Gastroesophageal sphincter (tissue), 4 donors: ENCODE measurements around the gene FAM131C. TPM values are rescaled to one million over a fixed set of nuclear protein-coding genes. Genes with fewer than 3 reads are reported as not detected.

Experiments used
- ATAC-seq: fragments of 150-250 bp; one replicate; pipeline ENCODE4 v1.9.1; 2016; ENCODE audit warnings: mild to moderate bottlenecking, moderate library complexity
- H3K27ac ChIP-seq, 4 donors: fragments of 200-600 bp; sonication (generic) in 3 of 4; 1 replicate in 3 of 4; 2 replicates in 1 of 4; pipeline ENCODE4 v1.5.1; 2016 to 2019
- H3K27me3 ChIP-seq: fragments of 200-600 bp; sonication (generic); one replicate; pipeline ENCODE4 v1.5.1; 2019
- H3K36me3 ChIP-seq, 2 donors: fragments of 200-600 bp; sonication (generic); one replicate each; pipeline ENCODE4 v1.5.1; 2019; ENCODE audit warnings: control low read depth in 1 of 2
- H3K4me1 ChIP-seq, 3 donors: fragments of 200-600 bp; sonication (generic); 1 replicate in 2 of 3; 2 replicates in 1 of 3; pipeline ENCODE4 v1.5.1; 2016 to 2019; ENCODE audit warnings: control low read depth in 2 of 3
- H3K4me3 ChIP-seq, 2 donors: fragments of 200-600 bp; sonication (generic); one replicate each; pipeline ENCODE4 v1.5.1; 2019; ENCODE audit warnings: mild to moderate bottlenecking in 1 of 2, moderate library complexity in 1 of 2
- H3K9me3 ChIP-seq, 3 donors: fragments of 200-600 bp; sonication (generic); one replicate each; pipeline ENCODE4 v1.5.1; 2017 to 2019; ENCODE audit warnings: control low read depth in 2 of 3
- EP300 ChIP-seq: sonication (generic); formaldehyde crosslinking; IDR thresholded peaks from one replicate; pipeline ENCODE4 v1.6.1; 2017; ENCODE audit warnings: antibody characterized with exemption, mild to moderate bottlenecking
- POLR2A ChIP-seq, 2 donors: fragments of 450-650 bp; IDR thresholded peaks; one replicate each; pipeline ENCODE4 v1.6.1; 2017; ENCODE audit warnings: antibody characterized with exemption in 2 of 2, mild to moderate bottlenecking in 2 of 2, moderate library complexity in 1 of 2
- POLR2AphosphoS5 ChIP-seq: sonication (generic); formaldehyde crosslinking; IDR thresholded peaks from one replicate; pipeline ENCODE4 v1.6.1; 2017; ENCODE audit warnings: antibody characterized with exemption
- WGBS, 2 donors: methylation state at CpG; one replicate each; pipeline ENCODE4 v1.1.5; 2018; ENCODE audit warnings: low coverage in 1 of 2; 5-methylcytosine and 5-hydroxymethylcytosine counted together
- total RNA-seq, 4 donors: library from RNA; depleted of rRNA; stranded (reverse); fragments of >200 nt; gene quantifications; one replicate each; pipeline ENCODE4 v1.1.0, GENCODE V29; 2016
- TF ChIP-seq, protein P1 (sequence below), 4 experiments: fragments of 200-600 bp in 2 of 4; fragments of 450-650 bp in 2 of 4; sonication (generic) in 1 of 4; IDR thresholded peaks; one replicate each; pipeline ENCODE4 v1.5.1; 2017 to 2019; ENCODE audit warnings: antibody characterized with exemption in 4 of 4, mild to moderate bottlenecking in 2 of 4, moderate library complexity in 2 of 4

Gene FAM131C
- total RNA-seq, 4 donors from 2014 or later: not detected

DNA sequence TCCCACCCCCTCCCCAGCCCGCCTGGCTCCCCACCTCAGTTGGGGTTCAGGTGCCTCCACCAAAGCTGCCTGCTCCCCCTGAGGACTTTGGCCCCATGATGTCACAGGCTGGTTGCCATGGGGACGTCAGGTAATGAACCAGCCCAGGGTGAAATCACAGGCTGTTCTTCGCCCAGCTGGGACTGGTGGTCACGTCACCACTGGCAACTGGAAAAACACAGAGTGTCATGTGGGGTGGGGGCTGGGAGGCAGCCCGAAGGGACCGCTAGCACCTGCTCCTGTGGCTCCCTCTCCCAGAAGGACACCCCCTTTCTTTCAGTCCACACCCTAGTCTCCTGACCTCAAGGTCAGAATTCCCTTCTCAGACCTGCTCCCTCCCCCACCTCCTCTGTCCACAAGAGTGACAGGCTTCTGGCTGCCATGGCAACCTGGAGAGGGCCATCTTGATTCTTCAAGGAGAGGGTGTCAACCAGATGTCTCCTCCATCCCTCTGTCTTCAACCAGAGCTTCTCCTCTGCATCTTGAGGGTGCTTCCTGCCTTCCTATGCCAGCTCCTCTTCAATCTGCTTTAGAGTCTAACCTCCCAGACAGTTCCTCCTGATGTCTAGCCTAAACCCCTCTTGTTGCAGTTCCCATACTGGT is 6.2 kb downstream of the FAM131C start:
- TF ChIP-seq, protein P1, sequence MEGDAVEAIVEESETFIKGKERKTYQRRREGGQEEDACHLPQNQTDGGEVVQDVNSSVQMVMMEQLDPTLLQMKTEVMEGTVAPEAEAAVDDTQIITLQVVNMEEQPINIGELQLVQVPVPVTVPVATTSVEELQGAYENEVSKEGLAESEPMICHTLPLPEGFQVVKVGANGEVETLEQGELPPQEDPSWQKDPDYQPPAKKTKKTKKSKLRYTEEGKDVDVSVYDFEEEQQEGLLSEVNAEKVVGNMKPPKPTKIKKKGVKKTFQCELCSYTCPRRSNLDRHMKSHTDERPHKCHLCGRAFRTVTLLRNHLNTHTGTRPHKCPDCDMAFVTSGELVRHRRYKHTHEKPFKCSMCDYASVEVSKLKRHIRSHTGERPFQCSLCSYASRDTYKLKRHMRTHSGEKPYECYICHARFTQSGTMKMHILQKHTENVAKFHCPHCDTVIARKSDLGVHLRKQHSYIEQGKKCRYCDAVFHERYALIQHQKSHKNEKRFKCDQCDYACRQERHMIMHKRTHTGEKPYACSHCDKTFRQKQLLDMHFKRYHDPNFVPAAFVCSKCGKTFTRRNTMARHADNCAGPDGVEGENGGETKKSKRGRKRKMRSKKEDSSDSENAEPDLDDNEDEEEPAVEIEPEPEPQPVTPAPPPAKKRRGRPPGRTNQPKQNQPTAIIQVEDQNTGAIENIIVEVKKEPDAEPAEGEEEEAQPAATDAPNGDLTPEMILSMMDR (IDR thresholded peaks at IDR 0.05): no peak
- TF ChIP-seq POLR2A (IDR thresholded peaks at IDR 0.05) (no peak), EP300 (no peak), POLR2AphosphoS5 (no peak)
- WGBS, 2 donors: 72 to 100% methylated on average over 1 to 2 of the region's 6 CpGs
- Histone ChIP-seq H3K4me3 (no peak overlapping the region), H3K36me3 (no peaks in the 10 kb centered on the region), H3K4me1 (peaks cover 0 to 27% (median 8%) of the 10 kb centered on the region in 3 donors), H3K9me3 (no peaks in the 10 kb centered on the region), H3K27ac (no peak overlapping the region), H3K27me3 (no peaks in the 10 kb centered on the region)
- no peak for ATAC-seq

DNA sequence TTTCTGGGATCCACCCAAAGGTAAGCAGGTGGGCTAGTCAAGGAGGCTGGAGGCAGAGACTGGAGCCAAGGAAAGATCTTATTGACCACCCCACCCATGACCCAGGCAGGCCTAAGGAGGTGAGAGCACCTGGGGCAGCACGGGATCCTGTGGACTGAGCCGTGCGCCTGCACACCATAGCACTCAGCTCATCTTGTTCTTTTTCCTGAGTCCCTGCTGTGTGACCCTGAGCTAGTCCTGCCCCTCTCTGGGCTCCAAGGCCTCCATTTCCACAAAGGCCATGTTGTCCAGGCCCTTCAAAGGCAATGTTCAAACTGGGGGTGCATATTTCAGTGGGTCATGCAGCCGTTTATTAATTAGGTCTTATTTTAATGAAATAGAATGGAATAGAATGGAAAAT is 7.2 kb downstream of the FAM131C start:
- 90% methylated on average over 4 of the region's 4 CpGs for WGBS, 2 donors
- Histone ChIP-seq H3K9me3 (no peaks in the 10 kb centered on the region), H3K4me1 (peaks cover 0 to 27% (median 8%) of the 10 kb centered on the region in 3 donors), H3K36me3 (no peaks in the 10 kb centered on the region), H3K27me3 (no peaks in the 10 kb centered on the region), H3K27ac (no peak overlapping the region), H3K4me3 (no peak overlapping the region)
- TF ChIP-seq POLR2AphosphoS5 (no peak), EP300 (no peak)
- TF ChIP-seq, protein P1 (IDR thresholded peaks at IDR 0.05): no peak
- no peak for ATAC-seq

DNA sequence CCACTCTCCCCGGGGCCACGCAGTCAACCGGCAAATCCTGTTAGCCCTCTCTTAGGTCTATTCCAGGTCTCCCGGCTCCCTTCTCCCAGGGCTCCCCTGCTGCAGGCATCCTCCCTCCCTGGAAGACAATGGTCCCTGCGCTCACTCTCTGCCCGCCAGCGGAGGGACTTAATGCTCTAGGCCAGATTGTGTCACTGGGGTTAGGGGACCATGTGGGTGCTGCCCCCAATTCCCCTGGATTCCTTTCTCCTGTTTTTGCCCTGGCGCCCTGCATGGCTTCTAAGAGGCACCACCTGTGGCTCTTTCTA is 8.2 kb downstream of the FAM131C start:
- Histone ChIP-seq H3K27ac (no peak overlapping the region), H3K4me1 (peaks cover 0 to 27% (median 8%) of the 10 kb centered on the region in 3 donors), H3K9me3 (no peaks in the 10 kb centered on the region), H3K36me3 (no peaks in the 10 kb centered on the region), H3K27me3 (no peaks in the 10 kb centered on the region), H3K4me3 (no peak overlapping the region)
- ATAC-seq: no peak
- WGBS, 2 donors: 80 to 100% methylated on average over 5 of the region's 8 CpGs
- TF ChIP-seq POLR2A (IDR thresholded peaks at IDR 0.05) (no peak), POLR2AphosphoS5 (no peak), EP300 (no peak)
- TF ChIP-seq, protein P1 (IDR thresholded peaks at IDR 0.05): no peak

DNA sequence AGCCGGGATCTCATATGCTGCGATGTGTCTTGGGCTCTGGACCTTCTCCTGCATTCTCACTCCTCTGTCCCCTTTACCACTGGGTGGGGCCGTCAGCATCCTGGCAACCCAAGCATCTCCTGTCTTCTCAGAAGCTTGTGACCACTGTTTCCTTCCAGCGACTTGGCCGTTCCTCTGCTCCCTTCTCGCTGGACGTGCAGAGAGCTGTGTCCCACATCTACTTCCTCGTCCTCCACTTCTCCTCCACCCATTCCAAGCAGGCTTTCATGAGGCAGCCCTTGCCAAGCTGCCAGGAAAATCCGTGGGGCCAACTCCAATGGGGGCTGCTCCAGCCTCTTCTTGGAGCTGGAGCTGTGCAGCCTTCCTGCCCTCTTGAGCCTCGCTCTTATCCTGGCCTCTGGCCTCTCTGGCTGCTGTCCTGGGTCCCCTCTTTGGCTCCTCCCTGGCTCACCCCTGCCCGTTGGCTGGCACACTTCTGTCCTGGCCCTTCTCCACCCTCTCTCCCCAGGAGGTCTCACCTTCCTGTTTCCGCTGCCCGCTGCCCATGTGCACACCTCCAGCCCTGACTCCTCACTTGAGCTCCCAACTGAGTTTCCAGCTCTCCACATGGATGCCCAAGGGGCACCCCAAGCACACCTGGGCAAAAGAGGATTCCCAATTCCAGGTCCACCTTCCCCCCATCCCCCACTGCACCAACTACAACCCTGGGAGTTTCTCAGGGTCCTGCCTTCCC is 8.7 kb downstream of the FAM131C start:
- peak; percentile 24 for ATAC-seq
- Histone ChIP-seq H3K4me3 (no peak overlapping the region), H3K27ac (no peak overlapping the region), H3K9me3 (no peaks in the 10 kb centered on the region), H3K27me3 (no peaks in the 10 kb centered on the region), H3K36me3 (no peaks in the 10 kb centered on the region), H3K4me1 (peaks cover 0 to 27% (median 8%) of the 10 kb centered on the region in 3 donors)
- TF ChIP-seq POLR2AphosphoS5 (no peak), POLR2A (IDR thresholded peaks at IDR 0.05) (no peak), EP300 (no peak)
- TF ChIP-seq, protein P1 (IDR thresholded peaks at IDR 0.05): no peak
- 48 to 66% methylated on average over 8 to 12 of the region's 13 CpGs for WGBS, 2 donors

DNA sequence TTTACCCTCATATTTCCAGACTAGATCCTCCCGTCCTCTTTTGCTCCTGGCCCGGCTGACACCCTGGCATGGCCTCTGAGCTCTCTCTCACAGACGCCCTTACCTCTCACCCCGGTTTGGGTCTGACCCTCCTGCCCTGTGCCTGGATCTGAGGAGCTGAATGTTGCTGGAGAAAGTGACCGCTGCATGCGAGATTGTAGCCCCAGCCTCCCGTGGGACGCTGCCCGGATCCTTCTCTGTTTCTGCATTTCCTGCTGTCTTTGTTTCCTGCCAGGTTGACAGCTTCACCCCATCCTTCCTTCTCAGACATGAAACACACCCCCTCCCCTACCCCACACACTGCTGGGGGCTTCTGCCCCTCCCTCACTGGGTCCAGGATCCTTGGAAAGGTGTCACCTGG is 9.5 kb downstream of the FAM131C start:
- no peak overlapping the region for H3K4me3 ChIP-seq
- no peaks in the 10 kb centered on the region for H3K27me3 ChIP-seq
- 49 to 54% methylated on average over 5 to 9 of the region's 9 CpGs for WGBS, 2 donors
- TF ChIP-seq EP300 (no peak), POLR2A (IDR thresholded peaks at IDR 0.05) (no peak), POLR2AphosphoS5 (no peak)
- TF ChIP-seq, protein P1 (IDR thresholded peaks at IDR 0.05): no peak
- ATAC-seq: no peak
- no peaks in the 10 kb centered on the region for H3K9me3 ChIP-seq
- H3K36me3 ChIP-seq: no peaks in the 10 kb centered on the region
- peaks cover 0 to 25% (median 8%) of the 10 kb centered on the region in 3 donors for H3K4me1 ChIP-seq
- H3K27ac ChIP-seq: no peak overlapping the region
